ENCODE data around the gene GFOD2. TPM values are rescaled to one million over a fixed set of nuclear protein-coding genes. Genes with fewer than 3 reads are reported as not detected.

The GFOD2 gene
- total and polyA plus RNA-seq, 2 of the 8 experiments (the other 6 are each of a cell fraction or from before 2014, with no cell fraction given) = 21.4 to 33.2 TPM

GRCh38 chr16:67752641-67753040 lies 33.5 kb upstream of the GFOD2 start:
- Histone ChIP-seq H2BK5ac (ENCODE audit: low read depth, low read length) (no peak overlapping the region), H3K79me1 (ENCODE audit: low read depth, low read length) (no peaks in the 10 kb centered on the region; the same call in none of the 2 replicates), H4K5ac (ENCODE audit: insufficient read length, low read depth, low read length) (no peak overlapping the region), H3K18ac (ENCODE audit: extremely low read depth, low read length) (no peak overlapping the region), H3K56ac (replicated peaks; ENCODE audit: insufficient read length, low read depth, low read length) (no peak overlapping the region), H3K4ac (replicated peaks; ENCODE audit: insufficient read length, low read depth, low read length) (no peak overlapping the region), H2BK15ac (ENCODE audit: low read length) (no peak overlapping the region), H3K23me2 (ENCODE audit: low read depth, low read length) (no peaks in the 10 kb centered on the region), H2AK5ac (ENCODE audit: low read depth, low read length) (no peak overlapping the region), H3K4me1 (replicated peaks in 1 of 4; ENCODE audit: control insufficient read depth in 3 of 4, insufficient read depth in 4 of 4, low read length in 3 of 4) (no peaks in the 10 kb centered on the region), H4K20me1 (replicated peaks in 1 of 2; ENCODE audit: control insufficient read depth in 1 of 2, insufficient read depth in 2 of 2, low read length in 2 of 2) (peaks cover 0 to 5% of the 10 kb centered on the region in 2 experiments), H3K79me2 (ENCODE audit: control insufficient read depth in 1 of 2, insufficient read depth in 2 of 2, low read length in 2 of 2) (no peaks in the 10 kb centered on the region), H3K9me3 (ENCODE audit: insufficient read depth in 2 of 2, low read depth in 1 of 2, low read length in 1 of 2) (no peaks in the 10 kb centered on the region), H2BK120ac (replicated peaks; ENCODE audit: low read depth, low read length) (no peak overlapping the region), H3K4me2 (ENCODE audit: insufficient read depth in 1 of 2, low read depth in 2 of 2, low read length in 2 of 2) (0 out of 4 replicates have a peak overlapping the region, but pooled peaks of 1 of the 2 experiments have one; percentile 17), H3K36me3 (ENCODE audit: control insufficient read depth in 2 of 4, insufficient read depth in 4 of 4, low read length in 3 of 4) (no peaks in the 10 kb centered on the region), H3K14ac (ENCODE audit: insufficient read length) (no peak overlapping the region), H4K8ac (ENCODE audit: extremely low read depth, insufficient read depth, low read length) (no peak overlapping the region), H3K4me3 (ENCODE audit: extremely low read depth in 1 of 4, insufficient read depth in 2 of 4, low read depth in 3 of 4, low read length in 4 of 4) (no peak overlapping the region), H3K27ac (ENCODE audit: low read depth, low read length) (no peak overlapping the region), H2BK12ac (ENCODE audit: low read depth, low read length) (no peak overlapping the region), H3K23ac (ENCODE audit: insufficient read length) (no peak overlapping the region), H3K9ac (replicated peaks in 1 of 4; ENCODE audit: extremely low read depth in 1 of 4, low read depth in 3 of 4, low read length in 3 of 4) (no peak overlapping the region), H3K27me3 (replicated peaks in 1 of 4; ENCODE audit: control insufficient read depth in 3 of 4, extremely low read depth in 1 of 4, insufficient read depth in 3 of 4, low read length in 3 of 4) (no peaks in the 10 kb centered on the region), H4K91ac (replicated peaks; ENCODE audit: insufficient read length, low read length) (no peak overlapping the region), H2AFZ (ENCODE audit: low read length) (no peak overlapping the region), H2BK20ac (ENCODE audit: low read length) (no peak overlapping the region)
- no peak for FAIRE-seq
- 80% methylated on average over 2 of the region's 2 CpGs; no CpG with 5 or more reads in 1 of the 2 experiments for WGBS, 2 experiments (ENCODE audit: extremely low coverage in 1 of 2, insufficient coverage in 1 of 2, insufficient read length in 1 of 2, insufficient replicate concordance in 2 of 2, low coverage in 1 of 2, low lambda C conversion rate in 2 of 2, missing lambda C conversion rate in 1 of 2)
- DNase-seq (ENCODE audit: low read depth in 1 of 2, low spot score in 2 of 2) = no peak
- POLR2A ChIA-PET (ENCODE audit: partially characterized antibody) = no interaction called here
- CTCF ChIA-PET (ENCODE audit: partially characterized antibody) = interaction anchor here (0.7 to 1.6 kb wide), 2 partner anchors 13 to 90 kb away, joined by 3 to 4 read pairs; no protein-coding TSS in a partner anchor
- no peak for TF ChIP-seq KDM5A (IDR thresholded peaks at IDR 0.05; ENCODE audit: low read length)

Measured in H1 (cell line).